Measurements from ENCODE around the gene SORCS3.

DNA sequence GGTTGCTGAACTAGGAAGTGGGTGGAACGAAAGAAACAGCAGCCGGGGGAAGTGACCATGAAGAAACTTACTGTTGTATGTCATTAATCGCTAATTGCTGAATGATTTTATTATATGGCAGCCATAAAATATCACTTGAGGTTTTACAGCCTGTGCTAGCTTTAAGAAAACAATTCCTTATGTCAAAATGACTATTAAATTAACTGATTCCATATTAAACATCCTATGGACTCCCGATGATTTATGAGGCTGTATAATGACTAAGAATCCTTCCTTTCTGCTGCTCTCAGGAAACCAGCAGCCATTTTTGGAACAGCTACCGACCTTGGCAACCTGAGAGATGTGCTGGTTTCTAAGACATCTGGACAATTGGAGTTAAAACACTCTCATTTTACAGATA lies 421.9 kb downstream of the SORCS3 start:
- TF ChIP-seq, protein P1, sequence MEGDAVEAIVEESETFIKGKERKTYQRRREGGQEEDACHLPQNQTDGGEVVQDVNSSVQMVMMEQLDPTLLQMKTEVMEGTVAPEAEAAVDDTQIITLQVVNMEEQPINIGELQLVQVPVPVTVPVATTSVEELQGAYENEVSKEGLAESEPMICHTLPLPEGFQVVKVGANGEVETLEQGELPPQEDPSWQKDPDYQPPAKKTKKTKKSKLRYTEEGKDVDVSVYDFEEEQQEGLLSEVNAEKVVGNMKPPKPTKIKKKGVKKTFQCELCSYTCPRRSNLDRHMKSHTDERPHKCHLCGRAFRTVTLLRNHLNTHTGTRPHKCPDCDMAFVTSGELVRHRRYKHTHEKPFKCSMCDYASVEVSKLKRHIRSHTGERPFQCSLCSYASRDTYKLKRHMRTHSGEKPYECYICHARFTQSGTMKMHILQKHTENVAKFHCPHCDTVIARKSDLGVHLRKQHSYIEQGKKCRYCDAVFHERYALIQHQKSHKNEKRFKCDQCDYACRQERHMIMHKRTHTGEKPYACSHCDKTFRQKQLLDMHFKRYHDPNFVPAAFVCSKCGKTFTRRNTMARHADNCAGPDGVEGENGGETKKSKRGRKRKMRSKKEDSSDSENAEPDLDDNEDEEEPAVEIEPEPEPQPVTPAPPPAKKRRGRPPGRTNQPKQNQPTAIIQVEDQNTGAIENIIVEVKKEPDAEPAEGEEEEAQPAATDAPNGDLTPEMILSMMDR (conservative IDR thresholded peaks at IDR 0.05), result no peak
- TF ChIP-seq ZFX (IDR thresholded peaks at IDR 0.05), result no peak

Data from C4-2B (cell line).